ENCODE results near the gene PCDH8. TPM values are rescaled to one million over a fixed set of nuclear protein-coding genes. Genes with fewer than 3 reads are reported as not detected.

The PCDH8 gene
- total RNA-seq, 1 donor from 2014 or later: not detected

DNA sequence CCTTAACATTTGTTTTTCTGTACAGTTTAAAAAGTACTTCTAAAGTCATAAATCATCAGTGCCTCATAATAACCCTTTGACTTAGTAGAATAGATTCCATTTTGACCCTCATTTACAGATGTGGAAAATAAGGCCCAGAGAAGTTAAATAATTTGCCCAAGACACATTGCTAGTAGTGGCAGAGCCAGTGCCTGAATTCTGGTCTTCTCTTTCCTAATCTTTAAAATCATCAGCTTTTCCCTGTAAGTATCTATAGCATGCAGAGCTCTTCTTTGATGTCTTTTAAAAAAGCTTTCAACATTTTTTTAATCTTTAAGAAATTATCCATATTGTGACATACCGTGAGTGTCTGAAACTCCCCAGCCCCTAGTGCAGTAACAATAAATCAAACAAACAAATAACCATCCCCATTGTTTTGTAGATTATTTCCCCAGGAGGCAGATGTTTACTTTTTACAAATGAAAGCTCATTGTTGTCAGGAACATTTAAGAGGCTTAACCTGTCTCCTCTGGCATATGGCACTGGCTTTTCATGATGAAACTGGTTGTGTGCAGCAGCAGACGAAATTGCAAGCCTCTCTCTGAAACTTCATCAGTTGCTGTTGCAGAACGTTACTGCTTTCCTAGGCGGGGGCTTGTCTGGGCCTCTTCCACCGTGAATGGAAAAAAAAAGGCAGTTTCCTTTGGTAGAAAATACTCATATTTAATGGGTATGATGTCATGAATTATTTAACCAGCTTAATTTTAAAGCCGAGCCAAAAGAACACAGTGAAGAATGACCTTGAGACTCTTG, 31.7 kb upstream of the PCDH8 start:
- Mint-ChIP-seq H3K9me3 (peaks cover 12% of the 10 kb centered on the region), H3K27ac (no peak overlapping the region), H3K27me3 (peaks cover 9% of the 10 kb centered on the region), H3K36me3 (ENCODE audit: low read depth) (no peaks in the 10 kb centered on the region), H3K4me1 (no peaks in the 10 kb centered on the region), H3K4me3 (no peak overlapping the region)
- ChIA-PET CTCF (no interaction called here), POLR2A (no interaction called here)
- ATAC-seq (ENCODE audit: low read depth) (no peak), DNase-seq (no peak)
- TF ChIP-seq, protein P1, sequence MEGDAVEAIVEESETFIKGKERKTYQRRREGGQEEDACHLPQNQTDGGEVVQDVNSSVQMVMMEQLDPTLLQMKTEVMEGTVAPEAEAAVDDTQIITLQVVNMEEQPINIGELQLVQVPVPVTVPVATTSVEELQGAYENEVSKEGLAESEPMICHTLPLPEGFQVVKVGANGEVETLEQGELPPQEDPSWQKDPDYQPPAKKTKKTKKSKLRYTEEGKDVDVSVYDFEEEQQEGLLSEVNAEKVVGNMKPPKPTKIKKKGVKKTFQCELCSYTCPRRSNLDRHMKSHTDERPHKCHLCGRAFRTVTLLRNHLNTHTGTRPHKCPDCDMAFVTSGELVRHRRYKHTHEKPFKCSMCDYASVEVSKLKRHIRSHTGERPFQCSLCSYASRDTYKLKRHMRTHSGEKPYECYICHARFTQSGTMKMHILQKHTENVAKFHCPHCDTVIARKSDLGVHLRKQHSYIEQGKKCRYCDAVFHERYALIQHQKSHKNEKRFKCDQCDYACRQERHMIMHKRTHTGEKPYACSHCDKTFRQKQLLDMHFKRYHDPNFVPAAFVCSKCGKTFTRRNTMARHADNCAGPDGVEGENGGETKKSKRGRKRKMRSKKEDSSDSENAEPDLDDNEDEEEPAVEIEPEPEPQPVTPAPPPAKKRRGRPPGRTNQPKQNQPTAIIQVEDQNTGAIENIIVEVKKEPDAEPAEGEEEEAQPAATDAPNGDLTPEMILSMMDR (IDR thresholded peaks at IDR 0.05): no peak
- intact Hi-C loops (cut with micrococcal nuclease): no loop called here

DNA sequence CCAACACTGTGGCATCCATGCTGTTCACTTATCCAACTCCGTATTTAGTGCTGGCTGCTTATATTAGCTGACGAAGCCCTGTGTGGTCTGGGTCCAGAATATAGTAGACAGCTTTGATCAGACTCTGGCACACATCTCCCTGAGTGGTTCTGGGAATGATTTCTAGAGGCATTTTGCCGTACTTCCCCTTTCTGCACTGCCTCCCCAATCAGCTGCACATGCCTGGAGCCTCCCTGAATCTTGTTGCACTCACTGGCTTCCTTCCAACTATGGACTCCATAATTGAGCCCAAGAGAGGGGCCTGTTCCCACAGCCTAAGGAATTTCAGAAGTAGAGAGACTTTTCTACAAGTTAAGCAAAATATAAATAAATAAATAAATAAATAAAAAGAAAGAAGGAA, 30.4 kb upstream of the PCDH8 start:
- Mint-ChIP-seq H3K4me3 (no peak overlapping the region), H3K4me1 (no peaks in the 10 kb centered on the region), H3K9me3 (peaks cover 21% of the 10 kb centered on the region), H3K27me3 (peaks cover 9% of the 10 kb centered on the region), H3K36me3 (ENCODE audit: low read depth) (no peaks in the 10 kb centered on the region), H3K27ac (no peak overlapping the region)
- ATAC-seq (ENCODE audit: low read depth) (no peak), DNase-seq (no peak)
- POLR2A ChIA-PET: no interaction called here
- TF ChIP-seq, protein P1 (IDR thresholded peaks at IDR 0.05): no peak
- intact Hi-C loops (cut with micrococcal nuclease): no loop called here
- CTCF ChIA-PET: no interaction called here

- DNase-seq: no peak
- Mint-ChIP-seq H3K36me3 (ENCODE audit: low read depth) (no peaks in the 10 kb centered on the region), H3K4me1 (no peaks in the 10 kb centered on the region), H3K4me3 (no peak overlapping the region), H3K9me3 (peaks cover 12% of the 10 kb centered on the region), H3K27ac (no peak overlapping the region), H3K27me3 (no peaks in the 10 kb centered on the region)
- intact Hi-C loops (cut with micrococcal nuclease): no loop called here
- ChIA-PET POLR2A (no interaction called here), CTCF (no interaction called here)
- ATAC-seq (ENCODE audit: low read depth): no peak
- TF ChIP-seq, protein P1 (IDR thresholded peaks at IDR 0.05): no peak
Measured at GRCh38 chr13:52870143-52870542, 21.7 kb upstream of the PCDH8 start.

GRCh38 chr13:52869621-52870020, 21.2 kb upstream of the PCDH8 start:
- DNase-seq (no peak), ATAC-seq (ENCODE audit: low read depth) (no peak)
- Mint-ChIP-seq H3K27ac (no peak overlapping the region), H3K4me3 (no peak overlapping the region), H3K4me1 (no peaks in the 10 kb centered on the region), H3K27me3 (no peaks in the 10 kb centered on the region), H3K9me3 (peaks cover 8% of the 10 kb centered on the region), H3K36me3 (ENCODE audit: low read depth) (no peaks in the 10 kb centered on the region)
- ChIA-PET POLR2A (no interaction called here), CTCF (no interaction called here)
- intact Hi-C loops (cut with micrococcal nuclease): no loop called here
- TF ChIP-seq, protein P1 (IDR thresholded peaks at IDR 0.05): no peak

DNA sequence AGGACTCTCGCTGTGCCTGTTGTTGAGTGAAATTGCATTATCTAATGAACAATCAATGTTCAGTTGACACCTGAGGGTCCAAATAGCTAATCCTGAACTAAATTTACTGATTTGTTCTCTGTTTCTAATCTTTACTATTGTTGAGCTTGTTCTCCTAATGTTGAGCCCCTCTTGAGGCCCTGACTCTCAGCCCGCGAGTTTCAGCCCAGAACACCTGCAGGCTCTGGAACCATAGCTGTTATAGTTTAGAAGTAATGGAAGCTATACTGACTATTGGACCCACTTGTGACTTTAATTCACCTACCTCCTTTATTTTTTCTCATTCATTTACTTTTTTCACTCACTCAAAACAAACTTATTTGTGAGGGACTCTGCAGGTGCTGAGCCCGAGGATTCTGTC, 20.6 kb upstream of the PCDH8 start:
- intact Hi-C loops (cut with micrococcal nuclease): no loop called here
- TF ChIP-seq, protein P1 (IDR thresholded peaks at IDR 0.05): no peak
- DNase-seq: no peak
- ATAC-seq (ENCODE audit: low read depth): no peak
- POLR2A ChIA-PET: no interaction called here
- H3K4me1 Mint-ChIP-seq: no peaks in the 10 kb centered on the region
- H3K4me3 Mint-ChIP-seq: no peak overlapping the region
- CTCF ChIA-PET: no interaction called here
- no peak overlapping the region for H3K27ac Mint-ChIP-seq
- H3K9me3 Mint-ChIP-seq: peaks cover 4% of the 10 kb centered on the region
- no peaks in the 10 kb centered on the region for H3K27me3 Mint-ChIP-seq
- no peaks in the 10 kb centered on the region for H3K36me3 Mint-ChIP-seq (ENCODE audit: low read depth)
